GM21825 (cell line): ENCODE data around the gene SLC44A1.
A peak's percentile ranks its signal among the peaks of the same experiment; 100 is the strongest.

ENCODE experiments used
- ATAC-seq: cut with Tn5 transposase; IDR thresholded peaks from one replicate; pipeline ENCODE4 v1.9.1; 2021; ENCODE audit warnings: mild to moderate bottlenecking, moderate library complexity; ENCODE audit not compliant: unreplicated experiment

SLC44A1 gene

DNA sequence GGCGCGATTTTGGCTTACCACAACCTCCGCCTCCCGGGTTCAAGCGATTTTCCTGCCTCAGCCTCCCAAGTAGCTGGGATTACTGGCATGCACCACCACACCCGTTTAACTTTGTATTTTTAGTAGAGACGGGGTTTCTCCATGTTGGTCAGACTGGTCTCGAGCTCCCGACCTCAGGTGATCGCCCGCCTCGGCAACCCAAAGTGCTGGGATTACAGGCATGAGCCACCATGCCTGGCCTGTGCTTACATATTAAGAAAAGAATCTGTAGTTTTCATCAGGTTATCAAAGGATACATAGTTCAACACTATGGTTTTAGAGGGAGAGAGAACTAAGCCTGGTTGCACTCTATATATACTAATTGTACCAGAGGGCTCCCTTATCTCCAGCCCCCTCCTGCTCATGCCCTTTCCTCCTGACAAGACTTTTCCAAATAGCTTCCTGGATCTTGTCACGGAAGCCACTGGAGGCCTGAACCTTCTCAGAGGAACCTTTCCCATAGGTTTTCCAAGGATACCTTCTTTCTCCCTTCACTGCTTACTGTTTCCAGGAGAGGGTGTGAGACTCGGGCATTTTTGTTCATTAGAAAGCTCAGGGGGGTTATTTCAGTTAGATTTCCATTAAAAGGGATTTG is 53.1 kb downstream of the SLC44A1 start:
- ATAC-seq: no peak

GRCh38 chr9:105299190-105299854 is 54.9 kb downstream of the SLC44A1 start:
- peak; percentile 57 for ATAC-seq

GRCh38 chr9:105302728-105303127 is 58.3 kb downstream of the SLC44A1 start:
- no peak for ATAC-seq

GRCh38 chr9:105305856-105306255 is 61.4 kb downstream of the SLC44A1 start:
- no peak for ATAC-seq

- no peak for ATAC-seq
Observed at GRCh38 chr9:105306351-105307140, 62.1 kb downstream of the SLC44A1 start.

GRCh38 chr9:105307591-105308130 is 63.2 kb downstream of the SLC44A1 start:
- ATAC-seq: no peak

GRCh38 chr9:105308461-105309341 is 64.2 kb downstream of the SLC44A1 start:
- no peak for ATAC-seq

DNA sequence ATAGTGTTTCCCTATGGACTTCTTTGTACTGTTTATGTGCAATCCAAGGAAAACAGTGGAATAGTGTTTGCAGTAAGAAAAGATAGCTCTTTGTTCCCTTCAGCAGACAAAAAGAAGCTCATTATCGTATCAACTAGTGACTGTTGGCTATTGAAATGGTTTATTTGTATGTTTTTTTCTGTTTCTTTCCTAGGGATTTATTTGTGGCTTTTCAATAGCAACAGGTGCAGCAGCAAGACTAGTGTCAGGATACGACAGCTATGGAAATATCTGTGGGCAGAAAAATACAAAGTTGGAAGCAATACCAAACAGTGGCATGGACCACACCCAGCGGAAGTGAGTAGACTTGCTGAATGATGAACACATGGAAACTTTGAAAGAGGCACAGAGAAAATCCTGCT is 65.1 kb downstream of the SLC44A1 start:
- no peak for ATAC-seq

DNA sequence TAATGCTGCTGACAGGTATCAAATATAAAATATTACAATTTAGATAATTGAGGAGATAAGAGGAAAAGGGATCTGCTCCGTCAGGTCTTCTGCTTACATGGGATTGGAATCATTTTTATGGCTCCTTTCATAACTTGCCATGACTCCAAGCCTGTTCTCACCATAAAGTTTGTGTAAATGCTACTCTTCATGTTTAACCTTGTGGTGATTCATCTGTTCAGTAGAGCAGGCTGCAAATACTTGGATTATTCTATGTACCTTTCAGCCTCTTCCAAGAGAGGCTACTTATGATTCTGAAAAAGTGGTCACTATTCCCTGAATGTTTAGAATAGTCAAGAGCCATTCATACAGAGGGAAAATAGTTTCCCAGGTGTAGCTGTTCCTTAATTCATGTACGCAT is 66.9 kb downstream of the SLC44A1 start:
- no peak for ATAC-seq

DNA sequence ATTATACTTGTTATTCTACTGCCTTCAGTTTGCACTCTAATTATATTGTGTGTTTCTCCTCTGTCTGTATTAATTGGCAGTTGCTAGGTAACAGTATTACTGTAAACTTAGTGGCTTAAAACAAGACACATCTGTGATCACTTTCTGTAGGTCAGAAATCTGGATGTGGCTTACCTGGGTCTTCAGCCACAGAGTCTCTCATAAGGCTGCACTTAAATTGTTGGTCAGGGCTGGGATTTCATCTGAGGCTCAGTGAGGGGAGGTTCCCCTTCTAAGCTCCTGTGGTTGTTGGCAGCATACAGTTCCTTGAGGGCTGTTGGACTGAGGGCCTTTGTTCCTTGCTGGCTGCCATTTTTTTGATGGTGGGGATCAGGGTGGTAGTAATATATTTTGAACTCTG is 68.8 kb downstream of the SLC44A1 start:
- no peak for ATAC-seq

DNA sequence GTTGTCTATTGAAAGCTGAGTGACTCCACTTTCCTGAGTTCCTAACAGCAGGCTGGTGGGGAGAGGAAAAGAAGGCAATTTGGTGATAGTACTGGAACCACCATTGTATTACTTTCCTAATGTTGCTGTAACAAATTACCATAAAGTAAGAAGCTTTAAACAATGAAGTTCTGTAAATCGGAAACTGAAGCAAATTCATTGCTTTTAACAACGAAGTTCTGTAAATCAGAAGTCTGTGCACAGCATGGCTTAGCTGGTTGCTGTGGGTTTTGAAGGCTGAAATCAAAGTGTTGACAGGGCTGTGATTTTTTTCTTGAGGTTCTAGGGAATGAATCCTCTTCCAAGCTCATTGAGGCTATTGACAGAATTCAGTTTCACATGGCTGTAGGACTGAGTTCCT is 72.3 kb downstream of the SLC44A1 start:
- no peak for ATAC-seq

GRCh38 chr9:105318729-105319191 is 74.3 kb downstream of the SLC44A1 start:
- no peak for ATAC-seq

DNA sequence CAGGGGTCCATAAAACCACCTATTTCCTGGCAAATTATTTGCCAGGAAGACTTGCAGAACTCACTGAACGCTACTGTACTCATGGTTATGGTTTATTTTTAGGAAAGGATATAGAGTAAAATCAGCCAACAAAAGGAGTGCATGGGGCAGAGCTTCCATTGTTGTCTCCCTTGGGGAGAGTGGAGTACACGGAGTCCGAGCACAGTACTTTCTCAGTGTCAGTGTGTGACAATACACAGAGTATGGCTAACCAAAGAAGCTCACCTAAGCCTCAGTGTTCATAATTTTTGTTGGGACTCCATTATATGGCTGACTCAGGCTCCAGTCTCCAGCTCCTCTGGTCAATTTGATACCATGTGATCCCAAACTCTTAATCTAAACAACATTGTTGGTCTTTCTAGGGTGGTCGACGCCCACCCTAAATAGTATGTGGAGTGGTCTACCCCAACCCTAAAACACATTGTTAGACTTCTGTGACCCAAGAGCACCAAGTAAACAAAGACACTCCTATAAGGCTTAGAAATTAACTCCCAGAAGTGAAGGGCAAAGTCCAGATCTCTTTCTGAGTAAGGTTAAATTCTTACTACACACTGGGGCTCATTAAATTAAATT is 74.9 kb downstream of the SLC44A1 start:
- ATAC-seq: no peak

DNA sequence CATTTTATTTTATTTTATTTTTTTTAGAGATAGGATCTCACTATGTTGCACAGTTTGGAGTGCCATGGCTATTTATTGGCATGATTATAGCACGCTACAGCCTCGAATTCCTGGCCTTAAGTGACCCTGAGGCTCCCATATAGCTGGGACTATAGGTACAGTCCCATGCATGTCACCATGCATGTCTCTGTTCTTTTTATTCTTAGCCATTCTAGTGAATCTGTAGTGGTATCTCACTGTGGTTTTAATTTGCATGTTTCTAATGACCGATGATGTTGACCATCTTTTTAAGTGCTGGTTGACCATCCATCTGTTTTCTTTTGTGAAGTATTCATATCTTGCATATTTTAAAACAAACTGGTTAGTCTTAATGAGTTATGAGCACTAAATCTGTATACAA is 76.1 kb downstream of the SLC44A1 start:
- ATAC-seq: no peak

GRCh38 chr9:105328296-105328695 is 83.8 kb downstream of the SLC44A1 start:
- ATAC-seq: no peak

DNA sequence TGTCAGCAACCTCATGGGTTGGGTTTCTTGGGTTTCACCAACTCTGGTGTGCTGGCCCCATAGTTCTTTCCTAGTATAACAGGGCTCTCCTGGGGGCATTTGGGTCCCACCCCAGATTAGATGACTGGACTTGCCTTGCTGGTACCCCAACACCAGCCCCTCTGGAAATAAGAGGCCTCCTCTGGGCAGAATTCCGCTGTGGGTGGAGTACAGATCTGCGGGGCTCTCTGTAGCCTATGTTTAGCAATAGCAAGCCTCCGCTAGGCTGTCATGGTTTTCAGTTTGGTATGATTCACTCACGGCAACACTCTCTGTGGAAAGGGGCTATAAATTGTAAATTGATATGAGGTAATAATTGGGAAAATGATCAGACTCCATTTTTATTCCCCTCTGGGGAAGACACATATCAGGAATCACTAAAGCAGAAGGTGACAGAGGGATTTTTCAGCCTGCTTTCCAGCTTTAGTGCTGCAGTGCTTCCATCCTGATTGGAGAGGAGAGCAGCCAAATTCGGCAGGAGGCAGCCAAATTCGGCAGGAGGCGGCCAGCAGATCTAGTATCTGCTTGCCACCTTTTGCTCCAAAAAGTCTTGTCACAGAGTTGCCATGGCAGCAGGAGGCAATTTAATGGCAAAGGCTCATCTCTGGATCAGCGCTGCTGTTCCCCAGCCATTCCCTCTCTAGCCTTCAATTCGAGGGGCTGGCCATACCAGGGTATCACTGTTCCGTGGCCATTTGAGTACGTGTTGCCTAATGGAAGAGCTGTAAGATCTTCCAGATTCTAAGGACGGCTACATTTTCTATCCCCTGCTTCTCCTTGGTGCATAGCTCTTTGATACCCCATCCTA is 84.6 kb downstream of the SLC44A1 start:
- ATAC-seq: no peak

- ATAC-seq: no peak
Observed at GRCh38 chr9:105329719-105330062, 85.2 kb downstream of the SLC44A1 start.

GRCh38 chr9:105330201-105330600 is 85.8 kb downstream of the SLC44A1 start:
- ATAC-seq: no peak

GRCh38 chr9:105330755-105331154 is 86.3 kb downstream of the SLC44A1 start:
- peak; percentile 71 for ATAC-seq
